OCI-LY7 (cell line): ENCODE measurements around the gene ADPRHL1. TPM values are rescaled to one million over a fixed set of nuclear protein-coding genes. Genes with fewer than 3 reads are reported as not detected.

Source experiments
- BruUV-seq: library from RNA; stranded (reverse); fragments of 400-500 nt; replicated peaks from 2 replicates; lab custom pipeline; 2021; lab: Mats Ljungman, UMichigan
- CTCF ChIA-PET: fragments of 300-600 bp; sonication (Branson Sonifier 250); formaldehyde crosslinking; loops from one replicate; lab custom pipeline; 2022; ENCODE audit warnings: antibody characterized with exemption; ENCODE audit not compliant: unreplicated experiment; lab: Charles Lee
- POLR2A ChIA-PET: fragments of 300-600 bp; sonication (Branson Sonifier 250); formaldehyde crosslinking; loops from one replicate; lab custom pipeline; 2022; ENCODE audit warnings: antibody characterized with exemption; lab: Charles Lee
- DNase-seq: peaks from one replicate; pipeline ENCODE4 v3.0.0-alpha.2; 2015; ENCODE audit warnings: low spot score
- H2AFZ ChIP-seq: fragments of 200-600 bp; sonication (generic), shearing (Covaris generic); 2 replicates; pipeline ENCODE4 v1.6.1; 2014; ENCODE audit warnings: mild to moderate bottlenecking, antibody characterized with exemption, low read length, moderate library complexity
- H3K27ac ChIP-seq: fragments of 200-600 bp; sonication (generic); 2 replicates; pipeline ENCODE4 v1.5.1; 2014; ENCODE audit warnings: mixed run types, low read depth, mild to moderate bottlenecking, moderate library complexity, low read length, inconsistent platforms; ENCODE audit not compliant: poor library complexity, severe bottlenecking
- H3K36me3 ChIP-seq: fragments of 200-600 bp; sonication (generic); 2 replicates; pipeline ENCODE4 v1.6.1; 2014; ENCODE audit warnings: mild to moderate bottlenecking, antibody characterized with exemption, low read length, moderate library complexity, mixed read lengths; ENCODE audit not compliant: insufficient read depth
- H3K4me1 ChIP-seq: fragments of 200-600 bp; sonication (generic); 2 replicates; pipeline ENCODE4 v1.5.1; 2014; ENCODE audit warnings: mild to moderate bottlenecking, low read length; ENCODE audit not compliant: insufficient read depth, poor library complexity, severe bottlenecking
- H3K4me2 ChIP-seq: fragments of 200-600 bp; sonication (generic); 2 replicates; pipeline ENCODE4 v1.6.1; 2014; ENCODE audit warnings: mild to moderate bottlenecking, low read length
- H3K4me3 ChIP-seq: fragments of 200-600 bp; sonication (generic); 2 replicates; pipeline ENCODE4 v1.5.1; 2014; ENCODE audit warnings: mild to moderate bottlenecking, low read depth, low read length; ENCODE audit not compliant: poor library complexity, severe bottlenecking
- H3K79me2 ChIP-seq: fragments of 200-600 bp; sonication (generic); 2 replicates; pipeline ENCODE4 v1.6.1; 2016; ENCODE audit warnings: low read depth, mild to moderate bottlenecking, low read length, moderate library complexity, mixed read lengths; ENCODE audit not compliant: insufficient read depth
- H3K9me2 ChIP-seq: fragments of 200-600 bp; sonication (generic); 2 replicates; pipeline ENCODE4 v1.6.1; 2016; ENCODE audit warnings: mild to moderate bottlenecking, low read length, mixed read lengths; ENCODE audit not compliant: insufficient read depth
- H3K9me3 ChIP-seq: fragments of 200-600 bp; sonication (generic); 2 replicates; pipeline ENCODE4 v1.6.1; 2014; ENCODE audit warnings: mild to moderate bottlenecking, mixed run types, low read length, mixed read lengths
- H4K20me1 ChIP-seq: fragments of 200-600 bp; sonication (generic); 2 replicates; pipeline ENCODE4 v1.6.1; 2014; ENCODE audit warnings: mild to moderate bottlenecking, antibody characterized with exemption, low read length, moderate library complexity, mixed read lengths; ENCODE audit not compliant: insufficient read depth
- CTCF ChIP-seq: fragments of 200-600 bp; sonication (generic); conservative IDR thresholded peaks from 2 replicates; pipeline ENCODE4 v1.5.1; 2014; ENCODE audit warnings: mild to moderate bottlenecking, antibody characterized with exemption, low read length, moderate library complexity, mixed read lengths
- EZH2phosphoT487 ChIP-seq: fragments of 200-600 bp; sonication (generic); IDR thresholded peaks from 2 replicates; pipeline ENCODE4 v1.6.1; 2018; ENCODE audit warnings: low read depth, borderline replicate concordance, mild to moderate bottlenecking, mixed run types, antibody characterized with exemption, low read length, moderate library complexity, mixed read lengths
- intact Hi-C: fragments of 100-400 bp; cut with micrococcal nuclease; formaldehyde crosslinking; loops from one replicate; pipeline ENCODE4 v1.10.0; 2022; ENCODE audit not compliant: unreplicated experiment
- total RNA-seq, 2 experiments: library from RNA; depleted of rRNA in 1 of 2; stranded (reverse); fragments of >200 nt in 1 of 2; shearing (Covaris generic) in 1 of 2; gene quantifications; 2 replicates each; pipeline ENCODE4 v1.2.3, GENCODE V29; 2014 to 2022

ADPRHL1 gene
- total RNA-seq, 2 experiments from 2014 or later: 2.5 to 6.2 TPM

- TF ChIP-seq CTCF: no peak
- no peak for TF ChIP-seq EZH2phosphoT487
- DNase-seq: no peak
- Histone ChIP-seq H3K4me1 (peaks cover 42% of the 10 kb centered on the region), H3K9me2 (no peaks in the 10 kb centered on the region), H4K20me1 (peaks cover 32% of the 10 kb centered on the region; the same call in 1 of the 2 replicates), H2AFZ (peak overlapping the region; percentile 64; the same call in 1 of the 2 replicates), H3K27ac (no peak overlapping the region), H3K79me2 (peaks cover 30% of the 10 kb centered on the region), H3K4me2 (peak overlapping the region; percentile 100), H3K36me3 (peaks cover 12% of the 10 kb centered on the region), H3K4me3 (peak overlapping the region; percentile 82), H3K9me3 (no peaks in the 10 kb centered on the region)
- BruUV-seq: no TSS peak
- intact Hi-C loops: no loop called here
- POLR2A ChIA-PET: no interaction called here
- CTCF ChIA-PET: no interaction called here
These were observed 38.2 kb upstream of the ADPRHL1 start for GRCh38 chr13:113491418-113491883.

- peak within 1 kb of the TSS; percentile 64 for H2AFZ ChIP-seq
- no peaks in the 10 kb centered on the region for H3K9me3 ChIP-seq
- TF ChIP-seq EZH2phosphoT487: no peak
- TF ChIP-seq CTCF: no peak
- H3K36me3 ChIP-seq: peaks cover 6% of the 10 kb centered on the region
- H4K20me1 ChIP-seq: peaks cover 32% of the 10 kb centered on the region; the same call in 1 of the 2 replicates
- peak; percentile 71 for DNase-seq
- H3K4me2 ChIP-seq: peak within 1 kb of the TSS; percentile 100
- no peak within 1 kb of the TSS for H3K27ac ChIP-seq
- peak within 1 kb of the TSS; percentile 82 for H3K4me3 ChIP-seq
- peaks cover 42% of the 10 kb centered on the region for H3K4me1 ChIP-seq
- H3K79me2 ChIP-seq: peaks cover 30% of the 10 kb centered on the region
- intact Hi-C loops: loop anchor here (1.0 kb wide), 1 partner anchor 193 kb away; the partner anchor contains the start of gene LAMP1
- POLR2A ChIA-PET: no interaction called here
- no peaks in the 10 kb centered on the region for H3K9me2 ChIP-seq
- CTCF ChIA-PET: no interaction called here
- no TSS peak for BruUV-seq
These were observed 37.5 kb upstream of the ADPRHL1 start, which contains the start of gene DCUN1D2 for GRCh38 chr13:113490496-113491417. TSS of gene DCUN1D2 (minus strand) at chr13:113490711. CDS start at chr13:113490669, 42 bp downstream.
